ENCODE results near the gene C1orf159. TPM values are rescaled to one million over a fixed set of nuclear protein-coding genes. Genes with fewer than 3 reads are reported as not detected.
A peak's percentile ranks its signal among the peaks of the same experiment; 100 is the strongest.

C1orf159 gene
- total and polyA plus RNA-seq, 9 of the 15 experiments (the other 6 are each of a cell fraction or from before 2014, with no cell fraction given): 0.28 to 54.9 (median 10.6) TPM

DNA sequence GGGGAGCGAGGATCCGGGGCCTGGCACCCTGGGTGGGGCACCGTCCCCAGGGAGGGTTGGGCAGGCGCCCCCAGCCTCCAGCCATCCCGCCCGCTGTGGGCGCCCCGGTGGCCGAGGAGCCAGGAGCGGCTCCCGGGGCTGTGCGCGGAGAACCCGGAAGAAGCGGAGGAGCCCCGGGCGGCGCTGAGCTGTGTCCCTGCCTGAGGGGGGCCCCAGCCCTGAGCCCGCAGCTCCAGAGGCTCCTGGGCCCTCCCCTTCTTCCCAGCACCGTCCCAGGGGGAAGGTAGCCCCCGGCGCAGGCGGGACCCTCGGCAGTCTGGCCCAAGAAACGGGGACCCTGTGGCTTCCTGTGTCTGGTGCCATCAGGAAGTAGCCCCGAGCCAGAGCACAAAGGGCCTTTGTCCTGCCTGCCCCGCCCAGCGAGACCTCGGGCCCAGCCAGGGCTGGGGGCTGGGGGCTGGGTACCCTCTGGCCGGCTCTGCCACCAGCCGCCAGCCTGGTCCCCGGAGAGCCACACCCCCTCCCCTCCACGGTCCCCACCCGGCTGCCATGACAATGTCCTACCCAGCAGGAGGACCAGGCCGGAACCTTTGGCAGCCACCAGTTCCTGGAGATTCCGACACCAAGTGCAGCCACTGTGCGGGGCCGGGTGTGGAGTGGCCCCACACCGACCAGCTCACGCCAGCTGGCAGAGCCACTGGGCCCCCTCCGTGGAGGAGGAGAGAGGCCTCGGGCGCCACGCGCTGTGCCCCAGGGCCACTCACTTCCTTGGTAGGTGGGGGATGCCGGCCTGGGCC is 42.2 kb upstream of the C1orf159 start (continued):
- TF ChIP-seq, protein P1, sequence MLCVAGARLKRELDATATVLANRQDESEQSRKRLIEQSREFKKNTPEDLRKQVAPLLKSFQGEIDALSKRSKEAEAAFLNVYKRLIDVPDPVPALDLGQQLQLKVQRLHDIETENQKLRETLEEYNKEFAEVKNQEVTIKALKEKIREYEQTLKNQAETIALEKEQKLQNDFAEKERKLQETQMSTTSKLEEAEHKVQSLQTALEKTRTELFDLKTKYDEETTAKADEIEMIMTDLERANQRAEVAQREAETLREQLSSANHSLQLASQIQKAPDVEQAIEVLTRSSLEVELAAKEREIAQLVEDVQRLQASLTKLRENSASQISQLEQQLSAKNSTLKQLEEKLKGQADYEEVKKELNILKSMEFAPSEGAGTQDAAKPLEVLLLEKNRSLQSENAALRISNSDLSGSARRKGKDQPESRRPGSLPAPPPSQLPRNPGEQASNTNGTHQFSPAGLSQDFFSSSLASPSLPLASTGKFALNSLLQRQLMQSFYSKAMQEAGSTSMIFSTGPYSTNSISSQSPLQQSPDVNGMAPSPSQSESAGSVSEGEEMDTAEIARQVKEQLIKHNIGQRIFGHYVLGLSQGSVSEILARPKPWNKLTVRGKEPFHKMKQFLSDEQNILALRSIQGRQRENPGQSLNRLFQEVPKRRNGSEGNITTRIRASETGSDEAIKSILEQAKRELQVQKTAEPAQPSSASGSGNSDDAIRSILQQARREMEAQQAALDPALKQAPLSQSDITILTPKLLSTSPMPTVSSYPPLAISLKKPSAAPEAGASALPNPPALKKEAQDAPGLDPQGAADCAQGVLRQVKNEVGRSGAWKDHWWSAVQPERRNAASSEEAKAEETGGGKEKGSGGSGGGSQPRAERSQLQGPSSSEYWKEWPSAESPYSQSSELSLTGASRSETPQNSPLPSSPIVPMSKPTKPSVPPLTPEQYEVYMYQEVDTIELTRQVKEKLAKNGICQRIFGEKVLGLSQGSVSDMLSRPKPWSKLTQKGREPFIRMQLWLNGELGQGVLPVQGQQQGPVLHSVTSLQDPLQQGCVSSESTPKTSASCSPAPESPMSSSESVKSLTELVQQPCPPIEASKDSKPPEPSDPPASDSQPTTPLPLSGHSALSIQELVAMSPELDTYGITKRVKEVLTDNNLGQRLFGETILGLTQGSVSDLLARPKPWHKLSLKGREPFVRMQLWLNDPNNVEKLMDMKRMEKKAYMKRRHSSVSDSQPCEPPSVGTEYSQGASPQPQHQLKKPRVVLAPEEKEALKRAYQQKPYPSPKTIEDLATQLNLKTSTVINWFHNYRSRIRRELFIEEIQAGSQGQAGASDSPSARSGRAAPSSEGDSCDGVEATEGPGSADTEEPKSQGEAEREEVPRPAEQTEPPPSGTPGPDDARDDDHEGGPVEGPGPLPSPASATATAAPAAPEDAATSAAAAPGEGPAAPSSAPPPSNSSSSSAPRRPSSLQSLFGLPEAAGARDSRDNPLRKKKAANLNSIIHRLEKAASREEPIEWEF (CRISPR knock-in tag; IDR thresholded peaks at IDR 0.05): 0 out of 2 replicates have a peak, but pooled peaks have one; percentile 13
- no peak for TF ChIP-seq RUNX1 (IDR thresholded peaks at IDR 0.05; ENCODE audit: low read depth)
- no peak for TF ChIP-seq ZNF311 (CRISPR knock-in tag; IDR thresholded peaks at IDR 0.05)
- TF ChIP-seq FOSL1 (tag; conservative IDR thresholded peaks at IDR 0.05): peak; percentile 65
- peak; percentile 52; the same call in 1 of the 2 replicates for TF ChIP-seq PHF8 (IDR thresholded peaks at IDR 0.05; ENCODE audit: borderline replicate concordance, low read length)
- peak; percentile 63; the same call in 1 of the 2 replicates for TF ChIP-seq BRD4 (IDR thresholded peaks at IDR 0.05)
- no peak for TF ChIP-seq SETDB1 (IDR thresholded peaks at IDR 0.05; ENCODE audit: low read length)
- TF ChIP-seq LCOR (CRISPR knock-in tag; IDR thresholded peaks at IDR 0.05): peak; percentile 58; the same call in 1 of the 2 replicates
- TF ChIP-seq ZNF316 (IDR thresholded peaks at IDR 0.05): no peak
- 0 out of 2 replicates have a peak, but pooled peaks have one; percentile 55 for TF ChIP-seq NR1H2 (CRISPR knock-in tag; IDR thresholded peaks at IDR 0.05)
- TF ChIP-seq CREM (IDR thresholded peaks at IDR 0.05; ENCODE audit: low read depth): 0 out of 2 replicates have a peak, but pooled peaks have one; percentile 4
- TF ChIP-seq GABPA (tag; conservative IDR thresholded peaks at IDR 0.05; ENCODE audit: low read depth): peak; percentile 41; the same call in 1 of the 2 replicates
- no peak for TF ChIP-seq FOXM1 (IDR thresholded peaks at IDR 0.05; ENCODE audit: low read depth)
- 0 out of 2 replicates have a peak, but pooled peaks have one; percentile 74 for TF ChIP-seq FOXM1 (CRISPR knock-in tag; IDR thresholded peaks at IDR 0.05; ENCODE audit: low read depth)
- 0 out of 2 replicates have a peak, but pooled peaks have one; percentile 1 for TF ChIP-seq ZNF41 (CRISPR knock-in tag; conservative IDR thresholded peaks at IDR 0.05)
- TF ChIP-seq EHMT2 (IDR thresholded peaks at IDR 0.05): no peak
- peak; percentile 92 for TF ChIP-seq GTF2E2 (tag; IDR thresholded peaks at IDR 0.05)
- TF ChIP-seq RFX5 (IDR thresholded peaks at IDR 0.05; ENCODE audit: low read depth, low read length): no peak
- TF ChIP-seq TCF7L2 (IDR thresholded peaks at IDR 0.05; ENCODE audit: low read depth, low read length): no peak
- TF ChIP-seq NR3C1 (CRISPR knock-in tag; IDR thresholded peaks at IDR 0.05): peak; percentile 47; the same call in 1 of the 2 replicates
- no peak for TF ChIP-seq TRIM24 (IDR thresholded peaks at IDR 0.05)
- peak in 1 of 2 experiments; percentile 50; a peak in 1 of 4 replicates for TF ChIP-seq TEAD1 (CRISPR knock-in tag; IDR thresholded peaks at IDR 0.05)
- 0 out of 2 replicates have a peak, but pooled peaks have one; percentile 28 for TF ChIP-seq ZNF175 (CRISPR knock-in tag; IDR thresholded peaks at IDR 0.05; ENCODE audit: low read depth)
- TF ChIP-seq THRAP3 (IDR thresholded peaks at IDR 0.05; ENCODE audit: borderline replicate concordance): no peak
- peak; percentile 73; the same call in 1 of the 2 replicates for TF ChIP-seq GABPB1 (CRISPR knock-in tag; IDR thresholded peaks at IDR 0.05)
- no peak for TF ChIP-seq ELF4 (CRISPR knock-in tag; IDR thresholded peaks at IDR 0.05)
